T-helper 2 cell (primary cell): Measurements from ENCODE around the gene SLC25A29.

ENCODE experiments used
- DNase-seq, 5 experiments: peaks; one replicate each; pipeline versions ENCODE4 v3.0.0 to v3.0.0-alpha.2; 2012 to 2022

The SLC25A29 gene

DNA sequence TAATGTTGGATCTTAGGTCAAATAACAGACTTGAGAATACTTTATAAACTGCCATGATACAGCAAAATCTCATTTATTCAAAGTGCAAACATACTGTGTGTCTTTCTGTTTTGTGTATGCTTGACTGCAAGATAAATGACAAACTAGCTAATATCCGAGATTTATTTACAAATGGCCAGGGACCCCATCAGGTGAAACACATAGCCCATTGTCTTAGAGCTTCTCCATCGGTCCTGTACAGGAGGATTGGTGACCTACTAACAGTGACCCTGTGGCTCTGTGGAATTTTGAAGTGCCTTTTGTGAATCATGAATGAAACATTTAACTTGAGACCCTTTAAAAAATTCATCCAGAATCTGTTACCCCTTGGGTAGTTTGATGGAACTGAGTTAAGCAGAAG is 27.1 kb downstream of the SLC25A29 start:
- no peak for DNase-seq

DNA sequence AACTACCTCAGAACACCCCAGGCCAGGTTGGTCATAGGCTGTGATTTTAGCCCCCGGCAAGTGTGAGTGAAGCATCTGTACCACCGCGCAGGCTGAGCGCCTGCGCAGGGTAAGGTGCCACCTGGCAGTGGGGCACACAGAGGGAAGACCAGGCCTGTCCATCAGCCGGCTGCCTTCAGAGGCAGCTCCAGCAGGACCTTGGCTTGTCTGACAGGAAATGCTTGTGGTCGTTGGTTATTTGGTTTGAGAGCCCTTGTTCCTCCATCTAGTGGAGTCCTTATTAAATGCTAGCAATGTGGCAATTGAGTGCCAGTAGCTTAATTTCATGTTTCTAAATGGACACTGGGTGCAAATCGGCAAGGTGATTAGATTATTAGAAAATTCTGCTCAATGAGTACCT is 27.5 kb downstream of the SLC25A29 start:
- peak in 1 of 5 experiments; percentile 35 for DNase-seq

GRCh38 chr14:100275214-100275613 is 31.0 kb downstream of the SLC25A29 start:
- DNase-seq = peak in 1 of 5 experiments; percentile 75

GRCh38 chr14:100274250-100274649 is 32.0 kb downstream of the SLC25A29 start:
- DNase-seq = no peak

- peak in 1 of 5 experiments; percentile 29 for DNase-seq
These were observed 34.9 kb downstream of the SLC25A29 start for GRCh38 chr14:100271247-100271939.

GRCh38 chr14:100268591-100269207 is 37.5 kb downstream of the SLC25A29 start:
- no peak for DNase-seq

- no peak for DNase-seq
These were observed 38.3 kb downstream of the SLC25A29 start for GRCh38 chr14:100267990-100268389.

DNA sequence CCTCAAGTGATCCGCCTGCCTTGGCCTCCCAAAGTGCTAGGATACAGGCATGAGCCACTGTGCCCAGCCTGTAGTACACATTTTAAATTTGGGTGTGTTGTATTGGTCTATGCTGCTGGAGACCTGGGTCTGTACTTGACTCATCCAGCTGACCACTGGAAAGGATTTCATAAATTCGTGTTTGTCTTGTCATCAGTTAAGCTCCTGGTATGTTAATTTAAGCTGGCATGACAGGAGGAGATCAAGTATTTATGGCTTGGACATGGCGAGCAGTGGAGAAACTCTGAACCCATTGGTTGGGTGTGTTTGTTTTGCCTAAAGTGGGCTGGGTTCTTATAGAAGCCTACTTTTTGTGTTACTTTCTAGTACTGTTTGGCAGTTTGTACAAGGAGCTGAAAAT is 43.1 kb downstream of the SLC25A29 start:
- no peak for DNase-seq

- no peak for DNase-seq
These were observed 43.7 kb downstream of the SLC25A29 start for GRCh38 chr14:100262545-100262944.

DNA sequence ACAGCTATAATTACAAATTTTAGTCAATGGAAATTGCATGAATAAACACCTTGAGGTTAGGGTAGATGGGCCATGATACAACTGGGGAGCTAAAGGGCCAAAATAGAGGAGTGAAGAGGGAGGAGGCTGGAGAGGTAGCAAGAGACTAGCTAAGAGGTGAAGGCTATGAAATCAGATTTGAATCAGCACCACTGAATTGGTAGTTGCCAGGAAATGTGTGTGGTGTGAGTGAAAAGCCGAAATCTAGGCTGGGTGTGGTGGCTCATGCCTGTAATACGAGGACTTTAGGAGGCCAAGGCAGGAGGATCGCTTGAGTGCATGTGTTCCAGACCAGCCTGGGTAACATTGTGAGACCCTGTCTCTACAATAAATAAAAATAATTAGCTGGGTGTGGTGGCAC is 44.6 kb downstream of the SLC25A29 start:
- DNase-seq = peak in 1 of 5 experiments; percentile 88

DNA sequence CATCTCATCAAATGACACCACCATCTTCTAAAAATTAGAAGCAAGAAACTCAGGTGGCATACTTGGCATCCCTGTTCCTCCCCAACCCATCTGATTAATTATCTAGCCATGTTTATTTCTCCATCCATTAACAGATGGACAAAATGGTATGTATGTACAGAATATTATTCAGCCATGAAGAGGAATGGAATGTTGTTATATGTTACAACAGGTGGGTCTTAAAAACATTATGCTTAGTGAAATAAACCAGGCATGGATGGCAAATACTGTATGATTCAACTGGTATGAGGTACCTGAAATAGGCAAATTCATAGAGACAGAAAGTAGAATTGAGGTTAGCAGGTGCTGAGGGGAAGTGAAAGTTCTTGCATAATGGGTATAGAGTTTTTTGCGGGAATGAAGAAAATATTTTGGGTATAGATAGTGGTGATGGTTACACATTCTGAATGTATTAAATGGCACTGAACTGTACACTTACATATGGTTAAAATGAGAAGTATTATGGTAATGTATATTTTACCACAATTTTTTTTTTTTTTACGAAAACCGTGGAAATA is 49.8 kb downstream of the SLC25A29 start:
- no peak for DNase-seq

DNA sequence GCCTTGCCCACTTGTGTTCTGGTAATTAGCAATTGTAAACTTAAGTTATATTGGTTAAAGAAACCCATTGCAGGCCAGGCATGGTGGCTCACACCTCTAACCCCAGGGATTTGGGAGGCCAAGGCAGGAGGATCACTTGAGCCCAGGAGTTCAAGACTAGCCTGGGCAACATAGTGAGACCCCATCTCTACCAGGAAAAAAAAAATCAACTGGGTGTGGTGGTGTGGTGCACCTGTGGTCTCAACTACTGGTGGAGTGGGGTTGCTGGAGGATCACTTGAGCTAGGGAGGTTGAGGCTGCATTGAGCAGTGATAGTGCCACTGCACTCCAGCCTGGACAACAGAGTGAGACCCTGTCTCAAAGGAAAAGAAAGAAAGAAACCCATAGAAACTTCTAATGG is 53.6 kb downstream of the SLC25A29 start:
- DNase-seq = no peak

GRCh38 chr14:100250732-100251465 is 55.3 kb downstream of the SLC25A29 start:
- DNase-seq = no peak

- peak in 1 of 5 experiments; percentile 15 for DNase-seq
These were observed 59.3 kb downstream of the SLC25A29 start for GRCh38 chr14:100246809-100247428.

- DNase-seq = no peak
These were observed 63.2 kb downstream of the SLC25A29 start for GRCh38 chr14:100243020-100243419.

- DNase-seq = no peak
These were observed 65.0 kb downstream of the SLC25A29 start for GRCh38 chr14:100241279-100241678.
